Liver (tissue), 3 donors: ENCODE data around the gene MBD4.

Source experiments
- CTCF ChIP-seq: fragments of 150-350 bp; IDR thresholded peaks from 2 replicates; pipeline ENCODE4 v1.5.1; 2017; ENCODE audit warnings: improper control_type of control experiment, low read depth, low read length; ENCODE audit not compliant: missing input control
- GABPA ChIP-seq, 2 donors: IDR thresholded peaks in 1 of 2; conservative IDR thresholded peaks in 1 of 2; 2 replicates each; pipeline ENCODE4 v1.6.1; 2016; ENCODE audit warnings: antibody characterized with exemption in 2 of 2, mild to moderate bottlenecking in 1 of 2, moderate library complexity in 1 of 2
- HNF4A ChIP-seq, 2 donors: conservative IDR thresholded peaks; 2 replicates each; pipeline ENCODE4 v1.6.1; 2016; ENCODE audit warnings: antibody characterized with exemption in 2 of 2, mild to moderate bottlenecking in 2 of 2
- MAX ChIP-seq: IDR thresholded peaks from 2 replicates; pipeline ENCODE4 v1.6.1; 2016; ENCODE audit warnings: antibody characterized with exemption
- TAF1 ChIP-seq: conservative IDR thresholded peaks from 2 replicates; pipeline ENCODE4 v1.6.1; 2016; ENCODE audit warnings: antibody characterized with exemption, mild to moderate bottlenecking
- TF ChIP-seq, protein P1 (sequence below): IDR thresholded peaks from 2 replicates; pipeline ENCODE4 v1.6.1; 2016; ENCODE audit warnings: antibody characterized with exemption
- donor health status: healthy.
- donor health status: healthy.

GRCh38 chr3:129417326-129417725 lies 22.4 kb downstream of the MBD4 start:
- TF ChIP-seq CTCF, result no peak
- no peak for TF ChIP-seq GABPA (IDR thresholded peaks at IDR 0.05 in 1 of 2, conservative IDR thresholded peaks at IDR 0.05 in 1 of 2)
- TF ChIP-seq, protein P1, sequence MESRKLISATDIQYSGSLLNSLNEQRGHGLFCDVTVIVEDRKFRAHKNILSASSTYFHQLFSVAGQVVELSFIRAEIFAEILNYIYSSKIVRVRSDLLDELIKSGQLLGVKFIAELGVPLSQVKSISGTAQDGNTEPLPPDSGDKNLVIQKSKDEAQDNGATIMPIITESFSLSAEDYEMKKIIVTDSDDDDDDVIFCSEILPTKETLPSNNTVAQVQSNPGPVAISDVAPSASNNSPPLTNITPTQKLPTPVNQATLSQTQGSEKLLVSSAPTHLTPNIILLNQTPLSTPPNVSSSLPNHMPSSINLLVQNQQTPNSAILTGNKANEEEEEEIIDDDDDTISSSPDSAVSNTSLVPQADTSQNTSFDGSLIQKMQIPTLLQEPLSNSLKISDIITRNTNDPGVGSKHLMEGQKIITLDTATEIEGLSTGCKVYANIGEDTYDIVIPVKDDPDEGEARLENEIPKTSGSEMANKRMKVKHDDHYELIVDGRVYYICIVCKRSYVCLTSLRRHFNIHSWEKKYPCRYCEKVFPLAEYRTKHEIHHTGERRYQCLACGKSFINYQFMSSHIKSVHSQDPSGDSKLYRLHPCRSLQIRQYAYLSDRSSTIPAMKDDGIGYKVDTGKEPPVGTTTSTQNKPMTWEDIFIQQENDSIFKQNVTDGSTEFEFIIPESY, result no peak
- no peak for TF ChIP-seq TAF1
- TF ChIP-seq HNF4A (conservative IDR thresholded peaks at IDR 0.05), result peak in 1 of 2 donors; percentile 21
- no peak for TF ChIP-seq MAX
